HepG2 (cell line): ENCODE results near the gene NEURL1B. TPM values are rescaled to one million over a fixed set of nuclear protein-coding genes. Genes with fewer than 3 reads are reported as not detected.

Experiments used
- ATAC-seq: fragments of 200-7000 bp; cut with Tn5 transposase; 3 replicates; pipeline ENCODE4 v1.9.1; 2020; ENCODE audit warnings: mild to moderate bottlenecking, moderate library complexity
- BruUV-seq: library from RNA; stranded (reverse); fragments of 400-500 nt; replicated peaks from 2 replicates; lab custom pipeline; 2021; lab: Mats Ljungman, UMichigan
- CTCF ChIA-PET: fragments of 300-600 bp; formaldehyde crosslinking; extraction: SDS; loops from one replicate; lab custom pipeline; 2021; ENCODE audit warnings: low total read pairs, inconsistent platforms, low intra/inter-chr PET ratio; lab: Yijun Ruan, JAX
- POLR2A ChIA-PET: fragments of 350-600 bp; sonication (Branson Sonifier 250); formaldehyde crosslinking; loops from one replicate; lab custom pipeline; 2020; ENCODE audit warnings: antibody characterized with exemption, inconsistent platforms; lab: Yijun Ruan, JAX
- DNase-seq: peaks from one replicate; pipeline ENCODE4 v3.0.0-alpha.2; 2015; ENCODE audit warnings: low spot score
- FAIRE-seq: peaks from 3 replicates; lab custom pipeline; 2011; peaks lifted over from hg19 to GRCh38; lab: Jason Lieb, UNC
- H2AFZ ChIP-seq: one replicate; pipeline ENCODE4 v1.6.1; 2011; ENCODE audit warnings: low read length, inconsistent platforms
- H3K27ac ChIP-seq: fragments of 300-600 bp; 3 replicates; pipeline ENCODE4 v1.8.0; 2011; ENCODE audit warnings: mixed run types, mild to moderate bottlenecking, mixed read lengths, low read length, inconsistent platforms; ENCODE audit not compliant: insufficient read depth; ENCODE audit errors: extremely low read length
- H3K27me3 ChIP-seq, 2 experiments: fragments of 200-600 bp in 1 of 2; 2 replicates in 1 of 2; 3 replicates in 1 of 2; pipeline versions ENCODE4 v1.6.0 to v1.8.0; 2011; ENCODE audit warnings: low read length in 2 of 2, mild to moderate bottlenecking in 2 of 2, moderate library complexity in 2 of 2, inconsistent platforms in 1 of 2; ENCODE audit not compliant: insufficient read depth in 2 of 2, control insufficient read depth in 1 of 2
- H3K36me3 ChIP-seq, 2 experiments: fragments of 200-600 bp in 1 of 2; replicated peaks in 1 of 2; 2 replicates in 1 of 2; 3 replicates in 1 of 2; pipeline versions ENCODE4 v1.5.1 to v1.8.0; 2011; ENCODE audit warnings: low read length in 2 of 2, inconsistent platforms in 1 of 2; ENCODE audit not compliant: insufficient read depth in 2 of 2, control insufficient read depth in 1 of 2
- H3K4me1 ChIP-seq: 2 replicates; pipeline ENCODE4 v1.5.1; 2012; ENCODE audit warnings: low read length, inconsistent platforms; ENCODE audit not compliant: insufficient read depth
- H3K4me2 ChIP-seq: 2 replicates; pipeline ENCODE4 v1.6.0; 2011; ENCODE audit warnings: low read depth, low read length, inconsistent platforms
- H3K4me3 ChIP-seq, 3 experiments: fragments of 200-600 bp in 1 of 3; sonication (generic), shearing (Covaris generic) in 1 of 3; replicated peaks in 1 of 3; 2 replicates each; pipeline ENCODE4 v1.5.1; 2011 to 2016; ENCODE audit warnings: low read length in 3 of 3, inconsistent platforms in 2 of 3, low read depth in 2 of 3, mild to moderate bottlenecking in 2 of 3, control low read depth in 1 of 3, mixed read lengths in 1 of 3; ENCODE audit not compliant: insufficient read depth in 1 of 3
- H3K79me2 ChIP-seq: one replicate; pipeline ENCODE4 v1.6.1; 2011; ENCODE audit warnings: low read length, inconsistent platforms; ENCODE audit not compliant: insufficient read depth
- H3K9ac ChIP-seq: 2 replicates; pipeline ENCODE4 v1.6.0; 2011; ENCODE audit warnings: mild to moderate bottlenecking, low read depth, low read length, inconsistent platforms; ENCODE audit not compliant: insufficient read depth
- H3K9me3 ChIP-seq: 2 replicates; pipeline ENCODE4 v1.5.1; 2012; ENCODE audit warnings: mild to moderate bottlenecking, low read length
- H4K20me1 ChIP-seq: 2 replicates; pipeline ENCODE4 v1.6.0; 2011; ENCODE audit warnings: inconsistent platforms, mild to moderate bottlenecking, low read length, moderate library complexity; ENCODE audit not compliant: insufficient read depth
- ZNF629 ChIP-seq: sonication (generic); formaldehyde crosslinking; conservative IDR thresholded peaks from 2 replicates; pipeline ENCODE4 v1.5.0; 2020; ENCODE audit warnings: missing genetic modification reagents
- ZNF687 ChIP-seq: sonication (generic); formaldehyde crosslinking; IDR thresholded peaks from 2 replicates; pipeline ENCODE4 v1.5.1; 2020; ENCODE audit warnings: mild to moderate bottlenecking, missing genetic modification reagents, moderate library complexity
- ZNF780A ChIP-seq: sonication (generic); formaldehyde crosslinking; IDR thresholded peaks from 2 replicates; pipeline ENCODE4 v1.8.0; 2022; ENCODE audit warnings: mild to moderate bottlenecking, missing genetic modification reagents, moderate library complexity
- WGBS: methylation state at CpG from one replicate; pipeline ENCODE4 v1.1.6; 2017; ENCODE audit warnings: low lambda C conversion rate; 5-methylcytosine and 5-hydroxymethylcytosine counted together
- in situ Hi-C: cut with HindIII; loops from 2 replicates; pipeline ENCODE4 v1.10.0; 2017; ENCODE audit warnings: low pct_unique_long_range_greater_than_20kb; ENCODE audit not compliant: extremely low pct_ligation_motif_present
- intact Hi-C: fragments of 100-400 bp; cut with micrococcal nuclease; formaldehyde crosslinking; loops from one replicate; pipeline ENCODE4 v1.10.0; 2022; ENCODE audit not compliant: unreplicated experiment
- polyA plus RNA-seq, 8 experiments: library from polyadenylated mRNA; depleted of rRNA in 3 of 8; stranded (reverse) in 7 of 8; unstranded in 1 of 8; fragments of >200 nt; fragmentation: Illumina TruSeq in 4 of 8; extraction: Trizol in 4 of 8; gene quantifications; 2 replicates each; pipeline versions ENCODE4 v1.2.1 to v1.2.3, GENCODE V29; 2011 to 2016; ENCODE audit warnings: low read depth in 4 of 8, missing spikeins in 1 of 8, mixed read lengths in 1 of 8; ENCODE audit not compliant: insufficient read depth in 1 of 8
- total RNA-seq, 5 experiments: library from RNA; depleted of rRNA; stranded (reverse); fragments of >200 nt; fragmentation: Illumina TruSeq; extraction: Trizol; gene quantifications; 2 replicates each; pipeline ENCODE4 v1.2.3, GENCODE V29; 2016; ENCODE audit warnings: low read depth in 1 of 5
- TF ChIP-seq, protein P1 (sequence below): sonication (generic); formaldehyde crosslinking; IDR thresholded peaks from 2 replicates; pipeline ENCODE4 v1.5.1; 2020; ENCODE audit warnings: mild to moderate bottlenecking, missing genetic modification reagents, moderate library complexity
- TF ChIP-seq, protein P2 (sequence below): sonication (generic); formaldehyde crosslinking; IDR thresholded peaks from 2 replicates; pipeline ENCODE4 v1.4.0; 2020; ENCODE audit warnings: missing genetic modification reagents, borderline replicate concordance

NEURL1B gene
- total and polyA plus RNA-seq, 2 of the 13 experiments (the other 11 are each of a cell fraction or from before 2014, with no cell fraction given), result 0.09 to 0.13 TPM

GRCh38 chr5:172640139-172640538 lies 924 bp upstream of the NEURL1B start:
- 86% methylated on average over 5 of the region's 5 CpGs for WGBS
- ChIA-PET CTCF (no interaction called here), POLR2A (no interaction called here)
- peaks cover 0 to 28% of the 10 kb centered on the region in 2 experiments; a peak in 3 of 5 replicates for H3K27me3 ChIP-seq
- no peaks in the 10 kb centered on the region for H4K20me1 ChIP-seq
- H3K36me3 ChIP-seq, result no peaks in the 10 kb centered on the region
- no peaks in the 10 kb centered on the region for H3K79me2 ChIP-seq
- H3K4me3 ChIP-seq, result peak overlapping the region in 1 of 3 experiments; percentile 52; a peak in 1 of 6 replicates
- peaks cover 9% of the 10 kb centered on the region for H3K4me1 ChIP-seq
- H3K27ac ChIP-seq, result no peak overlapping the region
- H3K9me3 ChIP-seq, result no peaks in the 10 kb centered on the region
- DNase-seq (no peak), FAIRE-seq (no peak), ATAC-seq (no peak)
- H3K9ac ChIP-seq, result no peak overlapping the region
- H3K4me2 ChIP-seq, result peak overlapping the region; percentile 77
- H2AFZ ChIP-seq, result no peak overlapping the region
- TF ChIP-seq ZNF780A (CRISPR knock-in tag) (no peak), ZNF629 (CRISPR knock-in tag) (peak; percentile 53)
- intact Hi-C loops (loop anchor here (10.0 kb wide), 1 partner anchor 55 kb away; no protein-coding TSS in a partner anchor), in situ Hi-C loops (no loop called here)
- no TSS peak for BruUV-seq

DNA sequence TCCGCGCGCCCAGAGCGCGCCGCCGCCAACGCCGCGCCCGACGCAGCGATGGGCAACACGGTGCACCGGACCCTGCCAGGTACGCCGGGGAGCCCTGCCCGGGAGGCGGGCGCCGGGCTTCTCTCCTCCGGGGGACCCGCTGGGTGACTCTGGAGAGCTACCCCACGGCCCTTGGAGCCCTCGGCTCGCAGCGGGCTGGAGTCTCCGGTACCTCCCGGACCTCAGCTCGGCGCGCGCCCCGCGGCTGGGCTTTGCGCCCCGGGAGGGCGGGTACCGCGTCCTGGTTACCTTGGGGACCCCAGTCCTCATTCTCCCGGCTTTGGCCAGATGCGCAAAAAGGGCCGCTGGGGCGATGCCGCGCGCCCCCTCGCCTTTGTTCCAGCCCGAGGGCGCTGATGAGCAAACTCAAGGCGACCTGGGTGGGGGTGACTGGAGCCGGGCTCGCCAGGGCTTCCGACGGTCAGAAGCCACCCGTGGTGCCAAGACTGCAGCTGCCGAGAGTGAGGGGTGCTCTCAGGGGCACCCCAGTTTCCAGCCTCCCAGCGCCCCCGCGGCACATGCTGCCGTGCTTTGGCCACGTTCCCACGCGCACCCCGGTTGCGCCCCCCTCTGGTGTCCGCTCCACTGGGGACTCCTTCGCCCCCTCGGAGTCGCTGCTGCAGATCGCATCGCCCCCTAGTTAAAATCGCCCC lies 442 bp downstream of the NEURL1B start:
- DNase-seq (no peak), FAIRE-seq (no peak), ATAC-seq (peak; percentile 13; the same call in 2 of the 3 replicates)
- in situ Hi-C loops, result no loop called here
- BruUV-seq, result no TSS peak
- POLR2A ChIA-PET, result no interaction called here
- H3K4me1 ChIP-seq, result peaks cover 9% of the 10 kb centered on the region
- H4K20me1 ChIP-seq, result no peaks in the 10 kb centered on the region
- peak overlapping the region; percentile 45 to 68 (median 47); a peak in 4 of 6 replicates for H3K4me3 ChIP-seq
- peaks cover 0 to 37% of the 10 kb centered on the region in 2 experiments; a peak in 3 of 5 replicates for H3K27me3 ChIP-seq
- intact Hi-C loops, result loop anchor here (10.0 kb wide), 1 partner anchor 53 kb away; no protein-coding TSS in a partner anchor
- no peak overlapping the region for H2AFZ ChIP-seq
- peak overlapping the region; percentile 77 for H3K4me2 ChIP-seq
- peak overlapping the region; percentile 2; the same call in 1 of the 2 replicates for H3K9ac ChIP-seq
- H3K36me3 ChIP-seq, result no peaks in the 10 kb centered on the region
- no peaks in the 10 kb centered on the region for H3K79me2 ChIP-seq
- H3K9me3 ChIP-seq, result no peaks in the 10 kb centered on the region
- H3K27ac ChIP-seq, result no peak overlapping the region
- WGBS, result 76% methylated on average over 16 of the region's 73 CpGs
- CTCF ChIA-PET, result no interaction called here
- TF ChIP-seq, protein P1, sequence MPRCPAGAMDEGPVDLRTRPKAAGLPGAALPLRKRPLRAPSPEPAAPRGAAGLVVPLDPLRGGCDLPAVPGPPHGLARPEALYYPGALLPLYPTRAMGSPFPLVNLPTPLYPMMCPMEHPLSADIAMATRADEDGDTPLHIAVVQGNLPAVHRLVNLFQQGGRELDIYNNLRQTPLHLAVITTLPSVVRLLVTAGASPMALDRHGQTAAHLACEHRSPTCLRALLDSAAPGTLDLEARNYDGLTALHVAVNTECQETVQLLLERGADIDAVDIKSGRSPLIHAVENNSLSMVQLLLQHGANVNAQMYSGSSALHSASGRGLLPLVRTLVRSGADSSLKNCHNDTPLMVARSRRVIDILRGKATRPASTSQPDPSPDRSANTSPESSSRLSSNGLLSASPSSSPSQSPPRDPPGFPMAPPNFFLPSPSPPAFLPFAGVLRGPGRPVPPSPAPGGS, result 0 out of 2 replicates have a peak, but pooled peaks have one; percentile 23
- peak; percentile 8; the same call in 1 of the 2 replicates for TF ChIP-seq ZNF687 (CRISPR knock-in tag)
- TF ChIP-seq, protein P2, sequence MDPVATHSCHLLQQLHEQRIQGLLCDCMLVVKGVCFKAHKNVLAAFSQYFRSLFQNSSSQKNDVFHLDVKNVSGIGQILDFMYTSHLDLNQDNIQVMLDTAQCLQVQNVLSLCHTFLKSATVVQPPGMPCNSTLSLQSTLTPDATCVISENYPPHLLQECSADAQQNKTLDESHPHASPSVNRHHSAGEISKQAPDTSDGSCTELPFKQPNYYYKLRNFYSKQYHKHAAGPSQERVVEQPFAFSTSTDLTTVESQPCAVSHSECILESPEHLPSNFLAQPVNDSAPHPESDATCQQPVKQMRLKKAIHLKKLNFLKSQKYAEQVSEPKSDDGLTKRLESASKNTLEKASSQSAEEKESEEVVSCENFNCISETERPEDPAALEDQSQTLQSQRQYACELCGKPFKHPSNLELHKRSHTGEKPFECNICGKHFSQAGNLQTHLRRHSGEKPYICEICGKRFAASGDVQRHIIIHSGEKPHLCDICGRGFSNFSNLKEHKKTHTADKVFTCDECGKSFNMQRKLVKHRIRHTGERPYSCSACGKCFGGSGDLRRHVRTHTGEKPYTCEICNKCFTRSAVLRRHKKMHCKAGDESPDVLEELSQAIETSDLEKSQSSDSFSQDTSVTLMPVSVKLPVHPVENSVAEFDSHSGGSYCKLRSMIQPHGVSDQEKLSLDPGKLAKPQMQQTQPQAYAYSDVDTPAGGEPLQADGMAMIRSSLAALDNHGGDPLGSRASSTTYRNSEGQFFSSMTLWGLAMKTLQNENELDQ (CRISPR knock-in tag), result no peak
